Nucleus accumbens (tissue), 56 donors: ENCODE results near the gene MRPS31.

ENCODE experiments used
- DNase-seq, 56 donors: peaks; one replicate each; lab custom pipeline; 2025; lab: John Stamatoyannopoulos, UW

The MRPS31 gene

DNA sequence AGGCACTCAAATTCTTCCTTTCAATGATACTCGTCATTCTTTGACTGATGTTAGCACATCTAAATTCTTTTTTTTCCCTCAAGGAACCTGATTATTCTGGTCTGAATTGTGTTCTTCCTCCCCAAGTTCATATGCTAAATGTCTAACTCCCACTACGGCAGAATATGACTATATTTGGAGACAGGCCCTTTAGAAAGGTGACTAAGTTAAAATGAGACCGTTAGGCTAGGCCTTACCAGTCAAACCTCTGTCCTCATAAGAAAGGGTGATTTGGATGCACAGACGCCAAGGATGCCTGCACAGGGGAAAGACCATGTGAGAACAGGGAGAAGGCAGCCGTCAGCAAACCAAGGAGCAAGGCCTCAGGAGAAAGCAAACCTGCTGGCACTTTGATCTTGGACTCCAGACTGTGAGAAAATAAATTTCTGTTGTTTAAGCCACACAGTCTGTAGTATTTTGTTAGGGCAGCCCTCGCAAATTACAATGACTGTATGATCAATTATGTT is 91.5 kb downstream of the MRPS31 start:
- DNase-seq: no peak
